Pancreas (tissue), 10 donors: ENCODE results near the gene BRSK1. TPM values are rescaled to one million over a fixed set of nuclear protein-coding genes. Genes with fewer than 3 reads are reported as not detected.

ENCODE experiments used
- ATAC-seq, 4 donors: fragments of 200-7000 bp; cut with Tn5 transposase; one replicate each; pipeline versions ENCODE4 v1.8.0 to v1.9.1; 2020; ENCODE audit warnings: mild to moderate bottlenecking in 4 of 4, moderate library complexity in 4 of 4
- DNase-seq, 6 donors: peaks; one replicate each; pipeline ENCODE4 v3.0.0-alpha.2; 2020
- FAIRE-seq: peaks from 2 replicates; lab custom pipeline; 2012; peaks lifted over from hg19 to GRCh38; lab: Jason Lieb, UNC
- H3K27ac ChIP-seq, 4 donors: fragments of 200-600 bp; sonication (generic); 1 replicate in 3 of 4; 2 replicates in 1 of 4; pipeline versions ENCODE4 v1.5.0 to v1.8.0; 2020
- H3K27me3 ChIP-seq, 4 donors: fragments of 200-600 bp; one replicate each; pipeline ENCODE4 v1.8.0; 2021
- H3K36me3 ChIP-seq, 3 donors: fragments of 200-600 bp; sonication (generic) in 1 of 3; one replicate each; pipeline versions ENCODE4 v1.5.0 to v1.8.0; 2020 to 2021
- H3K4me1 ChIP-seq, 3 donors: fragments of 200-600 bp; one replicate each; pipeline ENCODE4 v1.8.0; 2021
- H3K4me3 ChIP-seq, 4 donors: fragments of 200-600 bp; sonication (generic) in 2 of 4; one replicate each; pipeline versions ENCODE4 v1.5.0 to v1.8.0; 2020 to 2021
- H3K9me3 ChIP-seq, 4 donors: fragments of 200-600 bp; one replicate each; pipeline ENCODE4 v1.8.0; 2021
- CTCF ChIP-seq, 4 donors: fragments of 200-600 bp; sonication (generic) in 3 of 4; IDR thresholded peaks; one replicate each; pipeline versions ENCODE4 v1.5.0 to v1.8.0; 2021; ENCODE audit warnings: antibody characterized with exemption in 4 of 4
- WGBS, 2 donors: extraction: QIAGEN DNeasy Blood & Tissue Kit; methylation state at CpG; one replicate each; pipeline ENCODE4 v1.1.7; 2013; 5-methylcytosine and 5-hydroxymethylcytosine counted together
- intact Hi-C, 3 donors: fragments of 100-400 bp; cut with DNase I; formaldehyde crosslinking; loops; one replicate each; pipeline versions ENCODE4 v1.11.1 to v1.14.2; 2022
- polyA plus RNA-seq, 2 donors: library from polyadenylated mRNA; stranded (reverse); fragments of 200-250 nt; gene quantifications; one replicate each; pipeline ENCODE4 v1.2.3, GENCODE V29; 2013
- total RNA-seq, 6 donors: library from RNA; stranded (reverse); fragmentation: NEBNext Ultra II Directional in 4 of 6; extraction: Animal tissue kit (Norgen Biotek cat#: 25700) in 4 of 6; gene quantifications; one replicate each; pipeline versions ENCODE4 v1.2.1 to v1.2.4, GENCODE V29; 2021 to 2023
- donor health status: healthy with polysubstance abuse.
- donor health status: DM: no; HTN: no; CAD: no; lungs with moderate emphysema.
- donor health status: DM: no; HTN: no; CAD: no.
- donor health status: control.
- donor health status: control.
- donor health status: Bipolar disorder and iron deficiency.
- donor health status: DM: yes; HTN: yes; CAD: no.
- donor health status: DM: no; HTN: no; CAD: no.
- donor health status: DM: no; HTN: no; CAD: no.
- donor health status: DM: yes; HTN: yes; CAD: no.

The BRSK1 gene
- total and polyA plus RNA-seq, 8 donors: 0.46 to 9.2 (median 2.0) TPM

- DNase-seq: no peak
- WGBS, 2 donors: 51 to 57% methylated on average over 12 of the region's 12 CpGs
- Histone ChIP-seq H3K27me3 (no peaks in the 10 kb centered on the region), H3K36me3 (no peaks in the 10 kb centered on the region), H3K27ac (no peak overlapping the region), H3K4me1 (no peaks in the 10 kb centered on the region), H3K9me3 (no peaks in the 10 kb centered on the region), H3K4me3 (peak overlapping the region in 1 of 4 donors; percentile 45)
- peak in 1 of 4 donors; percentile 5 for ATAC-seq
- intact Hi-C loops: loop anchor here in 1 of 3 donors (10.0 kb wide), 1 partner anchor 72 kb away; the partner anchor contains the start of genes IL11 and TMEM190
- no peak for TF ChIP-seq CTCF (IDR thresholded peaks at IDR 0.05)
- FAIRE-seq: no peak
Observed at GRCh38 chr19:55302318-55302703, 18.5 kb downstream of the BRSK1 start.

GRCh38 chr19:55303477-55303876, 19.7 kb downstream of the BRSK1 start:
- intact Hi-C loops: loop anchor here in 1 of 3 donors (10.0 kb wide), 1 partner anchor 71 kb away; the partner anchor contains the start of genes IL11 and TMEM190
- no peaks in the 10 kb centered on the region for H3K4me1 ChIP-seq
- DNase-seq: no peak
- no peaks in the 10 kb centered on the region for H3K9me3 ChIP-seq
- no peak overlapping the region for H3K4me3 ChIP-seq
- ATAC-seq: no peak
- no peak for TF ChIP-seq CTCF (IDR thresholded peaks at IDR 0.05)
- no peak overlapping the region for H3K27ac ChIP-seq
- no peak for FAIRE-seq
- H3K27me3 ChIP-seq: no peaks in the 10 kb centered on the region
- H3K36me3 ChIP-seq: no peaks in the 10 kb centered on the region
- 85 to 92% methylated on average over 11 of the region's 11 CpGs for WGBS, 2 donors

GRCh38 chr19:55304279-55304978, 20.6 kb downstream of the BRSK1 start:
- WGBS, 2 donors: 81 to 87% methylated on average over 34 to 39 of the region's 39 CpGs
- DNase-seq: no peak
- TF ChIP-seq CTCF (IDR thresholded peaks at IDR 0.05): no peak
- no peaks in the 10 kb centered on the region for H3K36me3 ChIP-seq
- no peaks in the 10 kb centered on the region for H3K27me3 ChIP-seq
- no peak for FAIRE-seq
- no peaks in the 10 kb centered on the region for H3K9me3 ChIP-seq
- intact Hi-C loops: loop anchor here in 1 of 3 donors (10.0 kb wide), 1 partner anchor 70 kb away; the partner anchor contains the start of genes IL11 and TMEM190
- no peak overlapping the region for H3K27ac ChIP-seq
- ATAC-seq: peak in 2 of 4 donors; percentile 36 to 51
- no peak overlapping the region for H3K4me3 ChIP-seq
- H3K4me1 ChIP-seq: no peaks in the 10 kb centered on the region

- intact Hi-C loops: loop anchor here in 1 of 3 donors (10.0 kb wide), 1 partner anchor 70 kb away; the partner anchor contains the start of genes IL11 and TMEM190
- WGBS, 2 donors: 65 to 77% methylated on average over 14 of the region's 14 CpGs
- no peak for FAIRE-seq
Observed at GRCh38 chr19:55304980-55305379, 21.2 kb downstream of the BRSK1 start.

More at GRCh38 chr19:55304980-55305379, 21.2 kb downstream of the BRSK1 start:
- Histone ChIP-seq H3K4me1 (no peaks in the 10 kb centered on the region), H3K36me3 (no peaks in the 10 kb centered on the region), H3K27me3 (no peaks in the 10 kb centered on the region), H3K9me3 (no peaks in the 10 kb centered on the region), H3K27ac (no peak overlapping the region), H3K4me3 (no peak overlapping the region)
- no peak for ATAC-seq
- no peak for DNase-seq
- TF ChIP-seq CTCF (IDR thresholded peaks at IDR 0.05): no peak
